ENCODE data around the gene FAM234B. TPM values are rescaled to one million over a fixed set of nuclear protein-coding genes. Genes with fewer than 3 reads are reported as not detected.
A peak's percentile ranks its signal among the peaks of the same experiment; 100 is the strongest.

FAM234B gene
- total RNA-seq, 1 donor, result 3.3 TPM

GRCh38 chr12:12999959-13000615 lies 44.1 kb upstream of the FAM234B start, which contains the start of gene HEBP1:
HEBP1 (minus strand) TSS chr12:13000265; CDS start chr12:13000114, 151 bp downstream.
- peak; percentile 99 for DNase-seq (ENCODE audit: insufficient read length, low spot score, missing footprints)
- Histone ChIP-seq H4K20me1 (ENCODE audit: insufficient read depth, low read length) (peaks cover 21% of the 10 kb centered on the region), H3K27me3 (ENCODE audit: insufficient read depth, low read length) (no peaks in the 10 kb centered on the region), H3K36me3 (ENCODE audit: insufficient read depth, low read length) (no peaks in the 10 kb centered on the region), H2AFZ (ENCODE audit: low read length) (peak within 1 kb of the TSS; percentile 78), H3K27ac (ENCODE audit: low read depth, low read length) (peak within 1 kb of the TSS; percentile 78), H3K9me3 (ENCODE audit: low read depth, low read length) (no peaks in the 10 kb centered on the region), H3K4me2 (ENCODE audit: insufficient read depth, low read length) (peak within 1 kb of the TSS; percentile 94), H3K4me3 (ENCODE audit: insufficient read depth, low read length) (peak within 1 kb of the TSS; percentile 84), H3K79me2 (ENCODE audit: insufficient read depth, low read length) (peaks cover 71% of the 10 kb centered on the region), H3K4me1 (ENCODE audit: insufficient read depth, low read length) (peaks cover 34% of the 10 kb centered on the region)
- TF ChIP-seq CTCF (IDR thresholded peaks at IDR 0.05; ENCODE audit: extremely low read depth, low read depth, low read length), result no peak

GRCh38 chr12:13000616-13000924 lies 43.6 kb upstream of the FAM234B start:
- Histone ChIP-seq H2AFZ (ENCODE audit: low read length) (peak overlapping the region; percentile 72), H3K36me3 (ENCODE audit: insufficient read depth, low read length) (no peaks in the 10 kb centered on the region), H3K4me3 (ENCODE audit: insufficient read depth, low read length) (peak overlapping the region; percentile 84), H3K4me1 (ENCODE audit: insufficient read depth, low read length) (peaks cover 34% of the 10 kb centered on the region), H3K9me3 (ENCODE audit: low read depth, low read length) (no peaks in the 10 kb centered on the region), H3K4me2 (ENCODE audit: insufficient read depth, low read length) (peak overlapping the region; percentile 94), H4K20me1 (ENCODE audit: insufficient read depth, low read length) (peaks cover 21% of the 10 kb centered on the region), H3K27me3 (ENCODE audit: insufficient read depth, low read length) (no peaks in the 10 kb centered on the region), H3K27ac (ENCODE audit: low read depth, low read length) (peak overlapping the region; percentile 78), H3K79me2 (ENCODE audit: insufficient read depth, low read length) (peaks cover 66% of the 10 kb centered on the region)
- no peak for TF ChIP-seq CTCF (IDR thresholded peaks at IDR 0.05; ENCODE audit: extremely low read depth, low read depth, low read length)
- peak; percentile 86 for DNase-seq (ENCODE audit: insufficient read length, low spot score, missing footprints)

GRCh38 chr12:13000925-13001774 lies 43.0 kb upstream of the FAM234B start:
- H3K4me2 ChIP-seq (ENCODE audit: insufficient read depth, low read length), result peak overlapping the region; percentile 94
- H3K27me3 ChIP-seq (ENCODE audit: insufficient read depth, low read length), result no peaks in the 10 kb centered on the region
- peak; percentile 96 for DNase-seq (ENCODE audit: insufficient read length, low spot score, missing footprints)
- H3K36me3 ChIP-seq (ENCODE audit: insufficient read depth, low read length), result no peaks in the 10 kb centered on the region
- peak overlapping the region; percentile 85 for H2AFZ ChIP-seq (ENCODE audit: low read length)
- peaks cover 18% of the 10 kb centered on the region for H4K20me1 ChIP-seq (ENCODE audit: insufficient read depth, low read length)
- H3K9me3 ChIP-seq (ENCODE audit: low read depth, low read length), result no peaks in the 10 kb centered on the region
- TF ChIP-seq CTCF (IDR thresholded peaks at IDR 0.05; ENCODE audit: extremely low read depth, low read depth, low read length), result peak; percentile 17
- peak overlapping the region; percentile 84 for H3K4me3 ChIP-seq (ENCODE audit: insufficient read depth, low read length)
- peak overlapping the region; percentile 78 for H3K27ac ChIP-seq (ENCODE audit: low read depth, low read length)
- H3K79me2 ChIP-seq (ENCODE audit: insufficient read depth, low read length), result peaks cover 60% of the 10 kb centered on the region
- H3K4me1 ChIP-seq (ENCODE audit: insufficient read depth, low read length), result peaks cover 34% of the 10 kb centered on the region

- DNase-seq (ENCODE audit: insufficient read length, low spot score, missing footprints), result no peak
- Histone ChIP-seq H4K20me1 (ENCODE audit: insufficient read depth, low read length) (peaks cover 18% of the 10 kb centered on the region), H3K27me3 (ENCODE audit: insufficient read depth, low read length) (no peaks in the 10 kb centered on the region), H3K27ac (ENCODE audit: low read depth, low read length) (peak overlapping the region; percentile 66), H3K36me3 (ENCODE audit: insufficient read depth, low read length) (no peaks in the 10 kb centered on the region), H2AFZ (ENCODE audit: low read length) (peak overlapping the region; percentile 85), H3K4me1 (ENCODE audit: insufficient read depth, low read length) (peaks cover 34% of the 10 kb centered on the region), H3K4me2 (ENCODE audit: insufficient read depth, low read length) (peak overlapping the region; percentile 94), H3K9me3 (ENCODE audit: low read depth, low read length) (no peaks in the 10 kb centered on the region), H3K4me3 (ENCODE audit: insufficient read depth, low read length) (peak overlapping the region; percentile 84), H3K79me2 (ENCODE audit: insufficient read depth, low read length) (peaks cover 54% of the 10 kb centered on the region)
- no peak for TF ChIP-seq CTCF (IDR thresholded peaks at IDR 0.05; ENCODE audit: extremely low read depth, low read depth, low read length)
These were observed 42.5 kb upstream of the FAM234B start for GRCh38 chr12:13001775-13002040.
